A549 treated with GW870086 at 1 μM for 4 hours (cell line): ENCODE results near the gene C14orf119. TPM values are rescaled to one million over a fixed set of nuclear protein-coding genes. Genes with fewer than 3 reads are reported as not detected.

ENCODE experiments used
- total RNA-seq: library from RNA; stranded (reverse); fragments of 200-300 nt; extraction: Qiagen RNA extraction; gene quantifications from 5 replicates; pipeline ENCODE4 v1.2.3, GENCODE V29; 2022; ENCODE audit warnings: low read depth

Gene C14orf119, protein sequence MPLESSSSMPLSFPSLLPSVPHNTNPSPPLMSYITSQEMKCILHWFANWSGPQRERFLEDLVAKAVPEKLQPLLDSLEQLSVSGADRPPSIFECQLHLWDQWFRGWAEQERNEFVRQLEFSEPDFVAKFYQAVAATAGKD
- 82.2 to 117 TPM (median 99.3 TPM) in 5 replicates for total RNA-seq

DNA sequence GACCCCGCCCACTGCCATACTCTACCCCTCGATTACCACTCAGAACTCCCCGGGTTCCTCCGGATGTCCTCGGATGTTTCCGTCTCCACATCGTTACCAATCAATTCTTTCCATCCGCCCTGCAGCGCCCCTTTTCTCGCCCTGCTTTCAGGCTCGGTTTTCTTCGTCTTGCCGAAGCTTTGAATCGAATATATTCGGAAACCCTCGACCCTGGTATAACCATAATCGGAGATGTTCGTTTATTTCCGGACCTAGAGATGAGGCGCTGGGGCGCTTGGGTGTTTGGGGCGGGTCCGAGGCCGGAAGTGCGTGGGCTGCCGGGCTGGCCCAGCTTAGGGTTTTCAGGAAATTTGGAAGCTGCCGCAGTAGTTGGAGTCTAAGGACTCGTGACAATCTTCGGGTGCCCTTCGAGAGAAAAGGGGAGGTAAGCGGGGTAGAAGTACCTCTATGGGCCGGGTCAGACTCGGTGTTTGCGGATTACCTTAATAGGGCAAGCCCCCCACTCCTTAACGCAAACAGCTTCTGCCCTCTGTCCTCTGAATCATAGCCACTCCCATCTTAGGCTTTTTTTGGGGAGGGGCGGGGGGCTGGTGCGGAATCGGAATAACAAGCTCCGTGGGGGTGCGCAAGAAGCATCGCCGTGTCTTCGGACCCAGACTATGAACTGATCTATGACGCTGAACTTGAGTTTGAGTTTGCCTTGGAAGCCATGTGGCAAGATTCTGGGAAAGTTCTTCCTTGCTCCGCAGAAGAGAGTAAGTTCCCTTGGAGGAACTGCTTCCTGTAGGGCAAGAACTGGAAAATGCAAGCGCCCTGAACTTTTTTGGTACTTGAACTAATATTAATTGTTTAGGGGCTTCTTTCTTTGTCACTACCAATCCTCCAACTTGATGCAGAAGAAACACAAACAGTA, at the start of gene C14orf119:
TSS of gene C14orf119 (plus strand) at position 310 of the 913 bp plus-strand sequence. CDS start 2,154 bp downstream, outside the sequence.

DNA sequence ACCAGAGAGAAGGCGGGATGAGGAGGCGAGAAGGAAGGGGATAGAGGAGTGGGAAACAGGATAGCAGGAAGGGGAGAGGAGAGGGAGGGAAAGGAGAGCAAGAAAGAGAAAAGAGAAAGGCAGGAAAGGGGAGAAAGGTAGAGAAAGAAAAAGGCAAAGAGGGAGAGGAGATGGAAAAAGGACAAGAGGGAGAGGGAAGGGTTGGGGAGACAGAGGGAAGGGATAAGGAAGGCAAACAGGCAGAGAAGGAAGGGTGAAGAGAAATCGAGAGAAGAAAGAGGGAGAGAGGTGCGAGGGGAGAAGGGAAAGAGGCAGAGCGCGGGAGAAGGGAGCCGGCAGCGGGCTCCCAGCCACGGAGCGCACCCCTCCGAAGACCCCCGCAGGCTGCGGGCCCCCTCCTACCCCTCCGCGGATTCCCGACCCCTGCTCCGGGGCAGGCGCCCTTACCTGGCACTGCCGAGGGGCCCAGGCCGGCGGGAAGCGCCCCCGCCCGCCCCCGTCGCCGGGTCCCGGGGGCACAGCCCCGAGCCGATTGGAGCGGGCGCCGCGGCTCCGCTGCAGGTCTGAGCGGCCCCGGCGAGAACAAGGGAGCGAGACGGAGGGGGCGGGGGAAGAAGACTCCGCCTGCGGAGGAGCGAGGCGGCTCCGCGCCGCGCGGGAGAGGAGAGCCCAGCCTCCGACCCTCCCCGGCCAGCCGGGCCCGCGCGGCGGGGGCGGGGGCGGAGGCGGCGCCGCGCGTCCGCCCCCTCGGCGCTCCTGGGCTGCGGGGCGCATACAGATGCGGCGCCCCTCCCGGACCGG, 38.1 kb upstream of the C14orf119 start, which contains the start of gene CDH24:
TSS of gene CDH24 (minus strand) at position 565 of the 801 bp plus-strand sequence. CDS start 1,787 bp downstream, outside the sequence.

DNA sequence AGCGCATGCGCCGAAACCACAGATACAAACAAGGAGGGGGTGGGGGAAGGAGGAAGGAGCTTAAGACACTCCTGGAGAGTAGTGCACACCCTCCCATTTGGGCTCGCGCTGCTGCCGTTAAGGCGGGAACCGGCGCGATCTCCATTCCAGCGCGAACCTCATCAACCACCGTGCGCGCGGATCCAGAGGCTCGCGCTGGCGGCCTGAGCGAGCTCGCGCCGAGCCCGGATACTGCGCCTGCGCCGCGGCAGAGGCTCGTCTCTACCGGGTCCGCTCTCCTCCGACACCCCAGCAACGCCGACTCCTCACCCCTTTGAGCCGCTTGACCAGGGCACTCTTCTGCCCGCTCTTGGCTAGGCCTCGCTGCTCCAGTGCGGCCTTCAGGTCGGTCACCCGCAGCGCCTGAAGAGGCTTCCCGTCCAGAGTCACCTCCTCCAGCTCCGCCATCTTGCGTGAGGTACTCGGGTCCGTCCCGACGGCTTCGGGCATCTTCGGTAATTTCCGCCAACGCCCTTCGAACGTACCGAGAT, 574 bp upstream of the C14orf119 start, which contains the start of gene ACIN1:
TSS of gene ACIN1 (minus strand) at position 471 of the 530 bp plus-strand sequence. CDS start at position 447, 24 bp downstream.

DNA sequence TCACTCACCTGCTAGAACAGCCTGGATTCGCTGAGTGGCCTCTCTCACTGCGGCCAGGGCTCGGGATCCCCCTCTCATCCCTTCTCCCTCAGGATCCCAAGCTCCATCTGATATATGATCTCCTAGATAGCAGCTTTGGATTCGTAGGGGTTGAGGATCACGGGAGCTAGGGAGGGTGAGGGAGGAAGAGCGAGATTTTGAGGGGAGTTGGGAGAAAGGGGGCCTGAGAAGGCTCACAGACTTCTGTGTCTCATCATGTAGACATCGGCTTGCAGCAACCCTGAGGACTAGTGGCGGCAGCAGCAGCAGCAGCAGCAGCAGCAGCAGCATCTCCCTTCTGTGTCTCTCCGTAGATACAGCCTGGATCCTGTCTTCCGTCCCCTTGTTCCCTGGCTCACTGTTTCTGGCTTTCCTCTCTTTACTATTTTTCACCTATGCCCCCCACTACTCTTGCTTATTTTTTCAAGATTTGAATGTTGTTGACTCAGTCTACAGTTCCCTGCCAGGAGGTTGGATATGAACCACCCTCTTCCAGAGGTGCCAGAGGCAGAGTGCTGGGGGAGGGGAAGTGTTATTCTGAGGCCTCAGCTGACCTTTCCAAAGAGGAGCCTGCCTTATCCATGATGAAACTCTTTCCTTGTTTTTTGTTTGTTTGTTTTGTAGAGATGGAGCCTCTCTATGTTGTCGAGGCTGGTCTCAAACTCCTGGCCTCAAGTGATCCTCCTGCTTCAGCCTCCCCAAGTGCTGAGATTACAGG, 9.5 kb downstream of the C14orf119 start, which contains the start of gene CIROP:
TSS of gene CIROP (minus strand) at position 399 of the 757 bp plus-strand sequence. CDS start at position 330, 69 bp downstream.

DNA sequence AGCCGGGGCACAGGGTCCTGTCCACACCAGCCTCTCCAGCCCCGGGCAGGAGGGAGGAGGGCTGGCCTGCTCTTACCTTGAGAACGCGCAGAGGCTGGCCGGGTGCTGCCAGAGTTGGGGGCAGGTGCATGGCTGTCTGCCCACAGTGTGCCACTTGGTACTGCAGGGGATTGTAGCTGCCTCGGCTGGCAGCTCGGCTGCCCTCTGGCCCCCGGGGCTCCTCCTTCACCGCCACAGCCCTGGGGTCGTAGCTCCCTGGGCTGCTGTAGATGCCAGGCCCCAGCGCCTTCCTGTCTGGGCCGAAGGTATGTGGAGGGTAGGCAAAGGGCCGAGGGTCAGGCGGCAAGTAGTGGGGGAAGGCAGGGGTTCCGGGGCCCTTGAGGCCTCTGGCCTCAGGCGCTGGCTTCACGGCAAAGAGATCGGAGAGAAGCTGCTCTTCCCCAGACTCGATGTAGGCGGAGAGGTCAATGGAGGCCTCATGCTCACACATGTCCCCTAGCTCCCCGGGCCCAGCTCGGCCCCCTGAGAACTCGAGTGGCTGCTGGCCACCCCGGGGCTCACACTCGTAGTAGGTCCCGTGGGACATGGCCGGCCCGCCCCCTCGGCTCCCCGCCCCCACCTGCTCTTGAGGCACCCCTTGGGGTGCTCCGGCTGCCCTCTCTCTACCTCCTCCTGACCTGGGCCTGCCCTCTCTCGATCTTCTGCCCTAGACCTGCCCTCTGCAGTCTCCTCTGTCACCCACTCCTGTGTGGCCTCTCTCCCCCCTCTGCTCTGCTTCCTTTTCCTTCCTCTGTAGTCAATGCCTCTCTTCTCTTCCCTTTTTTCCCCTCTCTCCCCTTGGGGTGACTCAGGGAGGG, 23.4 kb downstream of the C14orf119 start, which contains the start of gene CEBPE:
TSS of gene CEBPE (minus strand) at position 750 of the 857 bp plus-strand sequence. CDS start at position 586, 164 bp downstream.

Other genes starting within 250 kb of the C14orf119 start
- 64.7 to 80.7 TPM (median 78.3 TPM) in 5 replicates for gene LRP10, start 223.8 kb upstream of the C14orf119 start, total RNA-seq
- 0.28 to 0.62 TPM (median 0.40 TPM) in 5 replicates for gene REM2, start 212.3 kb upstream of the C14orf119 start, total RNA-seq
- 53.5 to 62.2 TPM (median 57.6 TPM) in 5 replicates for gene RBM23, start 176.4 kb upstream of the C14orf119 start, total RNA-seq
- gene PRMT5, start 166.1 kb upstream of the C14orf119 start, total RNA-seq = 102 to 112 TPM (median 109 TPM) in 5 replicates
- 35.8 to 39.0 TPM (median 37.2 TPM) in 5 replicates for gene HAUS4, start 138.4 kb upstream of the C14orf119 start, total RNA-seq
- gene AJUBA, start 113.0 kb upstream of the C14orf119 start, total RNA-seq = 29.2 to 36.9 TPM (median 32.6 TPM) in 5 replicates
- gene C14orf93, start 85.4 kb upstream of the C14orf119 start, total RNA-seq = 2.3 to 3.7 TPM (median 3.5 TPM) in 5 replicates
- 298 to 333 TPM (median 316 TPM) in 5 replicates for gene PSMB5, start 60.6 kb upstream of the C14orf119 start, total RNA-seq
- gene PSMB11, start 53.3 kb upstream of the C14orf119 start, total RNA-seq = not detected in 5 replicates
- 3.0 to 4.5 TPM (median 4.3 TPM) in 5 replicates for gene CDH24, start 38.0 kb upstream of the C14orf119 start, total RNA-seq
- 90.7 to 99.8 TPM (median 94.7 TPM) in 5 replicates for gene ACIN1, start 369 bp upstream of the C14orf119 start, total RNA-seq
- gene CIROP, start 9.5 kb downstream of the C14orf119 start, total RNA-seq = not detected in 5 replicates
- not detected in 5 replicates for gene CEBPE, start 23.8 kb downstream of the C14orf119 start, total RNA-seq
- 0.82 to 2.4 TPM (median 1.2 TPM) in 5 replicates for gene SLC7A8, start 88.2 kb downstream of the C14orf119 start, total RNA-seq
- gene RNF212B, start 142.4 kb downstream of the C14orf119 start, total RNA-seq = not detected in 5 replicates
- gene HOMEZ, start 190.6 kb downstream of the C14orf119 start, total RNA-seq = 5.4 to 9.4 TPM (median 8.3 TPM) in 5 replicates
- 2.9 to 4.4 TPM (median 3.4 TPM) in 5 replicates for gene PPP1R3E, start 207.4 kb downstream of the C14orf119 start, total RNA-seq
- 14.6 to 20.4 TPM (median 18.5 TPM) in 5 replicates for gene BCL2L2, start 211.3 kb downstream of the C14orf119 start, total RNA-seq
- gene PABPN1, start 226.0 kb downstream of the C14orf119 start, total RNA-seq = 136 to 147 TPM (median 143 TPM) in 5 replicates